H9 (cell line): ENCODE data around the gene RBM18. TPM values are rescaled to one million over a fixed set of nuclear protein-coding genes. Genes with fewer than 3 reads are reported as not detected.

ENCODE experiments used
- DNase-seq: peaks from one replicate; pipeline ENCODE4 v3.0.0-alpha.2; 2017
- H2AFZ ChIP-seq: one replicate; pipeline ENCODE4 v1.6.1; 2013; ENCODE audit warnings: mild to moderate bottlenecking, low read length, control low read depth, moderate library complexity
- H2AK5ac ChIP-seq: 2 replicates; pipeline ENCODE4 v1.6.1; 2013; ENCODE audit warnings: low read length, control low read depth, mixed read lengths; ENCODE audit not compliant: insufficient read length
- H2BK120ac ChIP-seq: one replicate; pipeline ENCODE4 v1.6.1; 2013; ENCODE audit warnings: low read depth, mild to moderate bottlenecking, low read length, control low read depth, inconsistent platforms; ENCODE audit not compliant: poor library complexity, severe bottlenecking
- H2BK12ac ChIP-seq: 2 replicates; pipeline ENCODE4 v1.6.1; 2013; ENCODE audit warnings: low read length, control low read depth, mixed read lengths, low read depth; ENCODE audit not compliant: insufficient read length
- H2BK15ac ChIP-seq: 2 replicates; pipeline ENCODE4 v1.6.1; 2013; ENCODE audit warnings: low read depth, low read length, control low read depth
- H2BK20ac ChIP-seq: one replicate; pipeline ENCODE4 v1.6.1; 2013; ENCODE audit warnings: low read depth, mild to moderate bottlenecking, low read length, control low read depth, inconsistent platforms; ENCODE audit not compliant: poor library complexity, severe bottlenecking
- H2BK5ac ChIP-seq: 2 replicates; pipeline ENCODE4 v1.6.1; 2013; ENCODE audit warnings: low read length, control low read depth, mixed read lengths; ENCODE audit not compliant: insufficient read length
- H3K14ac ChIP-seq: 2 replicates; pipeline ENCODE4 v1.6.1; 2013; ENCODE audit warnings: low read length, control low read depth; ENCODE audit not compliant: insufficient read depth
- H3K18ac ChIP-seq: 2 replicates; pipeline ENCODE4 v1.6.1; 2013; ENCODE audit warnings: low read depth, mild to moderate bottlenecking, mixed read lengths, low read length, control low read depth; ENCODE audit not compliant: insufficient read length
- H3K23ac ChIP-seq: 2 replicates; pipeline ENCODE4 v1.6.1; 2013; ENCODE audit warnings: low read length, control low read depth, mixed read lengths, low read depth; ENCODE audit not compliant: insufficient read length
- H3K23me2 ChIP-seq: 2 replicates; pipeline ENCODE4 v1.6.1; 2013; ENCODE audit warnings: low read depth, mild to moderate bottlenecking, mixed read lengths, low read length, control low read depth; ENCODE audit not compliant: insufficient read length, poor library complexity, severe bottlenecking
- H3K27ac ChIP-seq: 2 replicates; pipeline ENCODE4 v1.5.1; 2013; ENCODE audit warnings: low read length, control low read depth, mixed read lengths, low read depth; ENCODE audit not compliant: insufficient read length
- H3K27me3 ChIP-seq: 2 replicates; pipeline ENCODE4 v1.6.1; 2013; ENCODE audit warnings: low read length, control low read depth, inconsistent platforms; ENCODE audit not compliant: insufficient read depth
- H3K4ac ChIP-seq: 2 replicates; pipeline ENCODE4 v1.6.1; 2013; ENCODE audit warnings: low read depth, mild to moderate bottlenecking, control low read depth, inconsistent platforms, low read length, moderate library complexity
- H3K4me1 ChIP-seq: 2 replicates; pipeline ENCODE4 v1.6.1; 2013; ENCODE audit warnings: low read length, control low read depth, inconsistent platforms; ENCODE audit not compliant: insufficient read depth
- H3K4me2 ChIP-seq: 2 replicates; pipeline ENCODE4 v1.6.1; 2013; ENCODE audit warnings: low read length, control low read depth, mixed read lengths; ENCODE audit not compliant: insufficient read length, insufficient read depth
- H3K56ac ChIP-seq: 2 replicates; pipeline ENCODE4 v1.6.1; 2013; ENCODE audit warnings: low read depth, mild to moderate bottlenecking, mixed read lengths, low read length, control low read depth; ENCODE audit not compliant: insufficient read length
- H3K79me1 ChIP-seq: 2 replicates; pipeline ENCODE4 v1.6.1; 2013; ENCODE audit warnings: low read depth, mild to moderate bottlenecking, moderate library complexity, low read length, control low read depth, inconsistent platforms; ENCODE audit not compliant: insufficient read depth, poor library complexity, severe bottlenecking
- H3K79me2 ChIP-seq: 2 replicates; pipeline ENCODE4 v1.6.1; 2013; ENCODE audit warnings: low read length, control low read depth, inconsistent platforms; ENCODE audit not compliant: insufficient read depth
- H3K9ac ChIP-seq: 2 replicates; pipeline ENCODE4 v1.6.1; 2013; ENCODE audit warnings: low read length, control low read depth, mixed read lengths; ENCODE audit not compliant: insufficient read length; ENCODE audit errors: extremely low read depth
- H3K9me3 ChIP-seq: one replicate; pipeline ENCODE4 v1.6.1; 2013; ENCODE audit warnings: low read depth, low read length, inconsistent platforms; ENCODE audit not compliant: control insufficient read depth
- H3T11ph ChIP-seq: one replicate; pipeline ENCODE4 v1.6.1; 2013; ENCODE audit warnings: mild to moderate bottlenecking, low read length, control low read depth, inconsistent platforms
- H4K20me1 ChIP-seq: one replicate; pipeline ENCODE4 v1.6.1; 2013; ENCODE audit not compliant: control insufficient read depth, insufficient read length, insufficient read depth
- H4K5ac ChIP-seq: 2 replicates; pipeline ENCODE4 v1.6.1; 2013; ENCODE audit warnings: low read depth, mild to moderate bottlenecking, mixed read lengths, low read length, control low read depth; ENCODE audit not compliant: insufficient read length
- H4K8ac ChIP-seq: replicated peaks from 2 replicates; pipeline ENCODE4 v1.6.1; 2013; ENCODE audit warnings: low read length, control low read depth, mixed read lengths, low read depth; ENCODE audit not compliant: insufficient read length
- H4K91ac ChIP-seq: 2 replicates; pipeline ENCODE4 v1.6.1; 2013; ENCODE audit warnings: low read depth, mild to moderate bottlenecking, moderate library complexity, mixed read lengths, low read length, control low read depth; ENCODE audit not compliant: insufficient read length
- H3K27ac Mint-ChIP-seq, 3 experiments: 2 replicates in 2 of 3; 3 replicates in 1 of 3; pipeline ENCODE4 v1.8.0; 2020 to 2021; ENCODE audit warnings: mixed read lengths in 3 of 3, mild to moderate bottlenecking in 1 of 3, moderate library complexity in 1 of 3
- H3K27me3 Mint-ChIP-seq: 2 replicates; pipeline ENCODE4 v1.8.0; 2021; ENCODE audit warnings: low read depth, mild to moderate bottlenecking, moderate library complexity, mixed read lengths
- H3K36me3 Mint-ChIP-seq, 3 experiments: 2 replicates in 2 of 3; 3 replicates in 1 of 3; pipeline ENCODE4 v1.8.0; 2020 to 2021; ENCODE audit warnings: low read depth in 3 of 3, mixed read lengths in 3 of 3; ENCODE audit not compliant: insufficient read depth in 1 of 3
- H3K4me1 Mint-ChIP-seq, 2 experiments: 2 replicates each; pipeline ENCODE4 v1.8.0; 2020; ENCODE audit warnings: mixed read lengths in 2 of 2
- H3K4me3 Mint-ChIP-seq, 2 experiments: 2 replicates in 1 of 2; 3 replicates in 1 of 2; pipeline ENCODE4 v1.8.0; 2020 to 2021; ENCODE audit warnings: mild to moderate bottlenecking in 2 of 2, mixed read lengths in 2 of 2, moderate library complexity in 1 of 2
- H3K9me3 Mint-ChIP-seq, 2 experiments: 2 replicates in 1 of 2; 3 replicates in 1 of 2; pipeline ENCODE4 v1.8.0; 2020; ENCODE audit warnings: mild to moderate bottlenecking in 2 of 2, mixed read lengths in 2 of 2, moderate library complexity in 1 of 2
- CTCF ChIP-seq: fragments of 200-600 bp; sonication (generic); conservative IDR thresholded peaks from 3 replicates; pipeline ENCODE4 v1.8.0; 2021; ENCODE audit warnings: antibody characterized with exemption, mild to moderate bottlenecking
- WGBS: extraction: QIAGEN DNeasy Blood & Tissue Kit; methylation state at CpG from one replicate; pipeline ENCODE4 v1.1.7; 2013; ENCODE audit warnings: missing lambda C conversion rate, low lambda C conversion rate, mixed read lengths; ENCODE audit not compliant: insufficient read length; ENCODE audit errors: extremely low coverage; 5-methylcytosine and 5-hydroxymethylcytosine counted together
- total RNA-seq: library from RNA; stranded (reverse); gene quantifications from 2 replicates; pipeline ENCODE4 v1.2.1, GENCODE V29; 2021

RBM18 gene
- total RNA-seq, 1 experiment from 2014 or later = 18.9 TPM

GRCh38 chr9:122227575-122227900 lies 37.1 kb downstream of the RBM18 start:
- no CpG with 5 or more reads among the region's 10 CpGs for WGBS
- Histone ChIP-seq H3K18ac (no peak overlapping the region), H3K23ac (no peak overlapping the region), H3K4ac (no peak overlapping the region), H4K20me1 (peaks cover 2% of the 10 kb centered on the region), H2BK120ac (no peak overlapping the region), H4K8ac (no peak overlapping the region), H3K4me1 (peaks cover 3% of the 10 kb centered on the region; the same call in 1 of the 2 replicates), H3K9me3 (no peaks in the 10 kb centered on the region), H3K23me2 (peaks cover 14% of the 10 kb centered on the region), H3K4me2 (peak overlapping the region; percentile 36), H3K14ac (no peak overlapping the region), H3K27ac (no peak overlapping the region), H2AK5ac (no peak overlapping the region), H2BK15ac (no peak overlapping the region), H2BK20ac (no peak overlapping the region), H3K79me1 (no peaks in the 10 kb centered on the region), H3K79me2 (no peaks in the 10 kb centered on the region), H2AFZ (no peak overlapping the region), H2BK12ac (no peak overlapping the region), H3K9ac (no peak overlapping the region), H4K5ac (no peak overlapping the region), H2BK5ac (no peak overlapping the region), H3K27me3 (peaks cover 88% of the 10 kb centered on the region), H4K91ac (no peak overlapping the region), H3K56ac (no peak overlapping the region), H3T11ph (no peak overlapping the region)
- Mint-ChIP-seq H3K27ac (no peak overlapping the region), H3K9me3 (peaks cover 4 to 5% of the 10 kb centered on the region in 2 experiments; a peak in 3 of 5 replicates), H3K27me3 (peaks cover 61% of the 10 kb centered on the region), H3K4me3 (peak overlapping the region; percentile 31 to 75), H3K36me3 (peaks cover 0 to 4% (median 1%) of the 10 kb centered on the region in 3 experiments; a peak in 4 of 7 replicates), H3K4me1 (peaks cover 9 to 26% of the 10 kb centered on the region in 2 experiments)
- no peak for DNase-seq
- TF ChIP-seq CTCF = peak; percentile 21; the same call in 1 of the 3 replicates
